GM18858 (cell line): ENCODE results near the gene FGD3.

ENCODE experiments used
- ATAC-seq: cut with Tn5 transposase; IDR thresholded peaks from one replicate; pipeline ENCODE4 v1.9.1; 2021; ENCODE audit not compliant: unreplicated experiment

The FGD3 gene

DNA sequence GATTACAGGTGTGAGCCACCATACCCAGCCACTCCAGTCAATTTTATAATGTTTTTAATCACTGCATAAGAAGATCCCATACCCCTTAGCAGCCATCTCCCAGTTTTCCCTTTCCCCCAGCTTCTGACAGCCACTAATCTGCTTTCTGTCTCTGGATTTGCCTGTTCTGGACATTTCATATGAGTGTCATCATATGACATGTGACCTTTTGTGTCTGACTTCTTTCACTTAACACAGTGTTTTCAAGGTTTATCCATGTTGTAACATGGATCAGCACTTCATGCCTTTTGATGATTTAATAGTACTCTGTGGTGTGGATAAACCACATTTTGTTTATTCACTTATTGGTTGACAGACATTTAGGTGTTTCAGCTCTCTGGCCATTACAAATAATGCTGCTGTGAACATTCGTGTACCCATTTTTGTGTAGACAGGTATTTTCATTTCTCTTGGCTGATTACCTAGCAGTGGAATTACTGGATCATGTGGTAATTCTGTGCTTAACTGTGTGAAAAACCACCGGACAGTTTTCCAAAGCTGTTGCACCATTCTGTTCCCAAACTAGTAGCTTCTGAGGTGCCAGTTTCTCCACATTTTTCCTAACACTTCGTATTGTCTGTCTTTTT lies 119.8 kb downstream of the FGD3 start:
- no peak for ATAC-seq

GRCh38 chr9:93068956-93069355 lies 121.6 kb downstream of the FGD3 start:
- ATAC-seq, result no peak

DNA sequence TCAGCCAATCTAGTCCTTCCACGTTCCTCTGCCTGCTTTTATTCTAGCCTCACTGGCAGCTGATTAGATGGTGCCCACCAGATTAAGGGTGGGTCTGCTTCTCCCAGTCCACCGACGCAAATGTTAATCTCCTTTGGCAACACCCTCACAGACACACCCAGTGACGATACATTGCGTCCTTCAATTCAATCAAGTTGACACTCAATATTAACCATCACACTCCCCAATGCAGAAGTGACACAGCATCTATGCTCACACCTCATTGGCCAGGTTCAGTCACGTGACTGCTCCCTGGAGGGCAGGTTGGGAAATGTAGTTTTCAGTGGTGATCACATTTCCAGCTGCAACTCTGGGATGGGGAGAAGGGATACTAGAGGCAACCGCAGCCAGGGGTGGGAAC lies 124.1 kb downstream of the FGD3 start:
- ATAC-seq, result no peak

DNA sequence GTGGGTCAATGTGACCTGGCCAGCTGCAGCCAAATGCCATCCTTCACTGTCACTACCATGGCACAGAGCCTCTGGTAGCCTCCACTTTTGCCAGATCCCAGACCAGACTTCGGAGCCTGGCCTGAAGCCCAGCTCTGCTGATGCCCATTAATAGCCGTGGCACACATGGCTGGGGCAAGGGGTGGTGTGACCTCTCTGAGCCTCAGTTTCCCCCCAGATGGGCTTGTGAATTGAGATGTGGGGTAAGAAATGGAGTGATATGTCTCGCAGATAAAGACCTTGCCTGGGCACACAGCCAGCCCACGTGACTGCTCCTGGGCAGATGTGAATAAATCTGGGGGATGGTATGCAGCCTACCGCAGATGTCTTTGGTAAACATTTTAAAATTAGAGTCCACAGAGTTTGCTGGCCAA lies 125.1 kb downstream of the FGD3 start:
- ATAC-seq, result no peak

GRCh38 chr9:93076101-93076791 lies 128.9 kb downstream of the FGD3 start:
- ATAC-seq, result no peak

GRCh38 chr9:93076792-93077128 lies 129.4 kb downstream of the FGD3 start:
- no peak for ATAC-seq

- ATAC-seq, result no peak
Measured at GRCh38 chr9:93077367-93077766, 130.0 kb downstream of the FGD3 start.

- ATAC-seq, result no peak
Measured at GRCh38 chr9:93077811-93078210, 130.5 kb downstream of the FGD3 start.

GRCh38 chr9:93079371-93079770 lies 132.0 kb downstream of the FGD3 start:
- ATAC-seq, result no peak

- ATAC-seq, result no peak
Measured at GRCh38 chr9:93080406-93080805, 133.1 kb downstream of the FGD3 start.

DNA sequence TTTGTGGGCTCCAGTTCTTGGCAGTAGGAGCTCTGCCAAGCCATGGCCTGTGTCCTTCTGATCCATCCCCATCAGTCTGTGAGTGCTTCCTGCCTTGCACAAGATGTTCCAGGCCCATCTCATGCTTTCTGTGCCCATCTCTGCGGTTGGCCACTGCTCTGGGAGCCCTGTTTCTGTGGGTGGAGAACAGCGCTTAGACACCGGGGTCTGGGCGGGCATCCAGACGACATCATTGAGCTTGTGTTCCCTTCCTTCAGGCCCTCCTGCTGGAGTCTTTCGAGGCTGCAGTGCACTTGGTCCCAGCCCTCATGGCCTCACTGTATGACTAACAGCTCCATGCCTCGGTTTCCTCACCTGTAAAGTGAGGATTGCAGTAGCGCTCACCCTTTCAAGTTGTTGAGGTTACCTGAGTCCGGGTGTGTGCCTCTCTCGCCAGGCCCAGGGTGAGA lies 133.8 kb downstream of the FGD3 start:
- no peak for ATAC-seq

DNA sequence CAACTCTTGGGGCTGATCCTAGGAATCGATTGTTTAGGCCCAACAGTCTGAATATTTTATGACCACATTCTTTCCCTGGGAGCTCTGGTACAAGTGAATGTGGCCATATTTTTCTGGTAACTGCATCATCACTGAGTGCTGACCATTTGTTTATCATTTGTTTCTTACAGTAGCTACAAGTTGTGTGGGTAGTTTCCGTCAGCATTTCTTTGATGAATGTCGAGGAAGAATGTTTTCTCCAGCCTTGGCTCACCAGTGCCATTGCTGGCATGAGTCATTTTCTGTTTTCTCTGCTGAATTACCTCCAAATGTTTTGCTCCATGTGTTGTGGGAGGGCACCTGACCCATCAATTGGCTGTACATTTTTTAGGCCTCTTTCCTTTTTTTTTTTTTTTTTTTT lies 134.6 kb downstream of the FGD3 start:
- no peak for ATAC-seq

GRCh38 chr9:93082841-93083411 lies 135.6 kb downstream of the FGD3 start:
- no peak for ATAC-seq

DNA sequence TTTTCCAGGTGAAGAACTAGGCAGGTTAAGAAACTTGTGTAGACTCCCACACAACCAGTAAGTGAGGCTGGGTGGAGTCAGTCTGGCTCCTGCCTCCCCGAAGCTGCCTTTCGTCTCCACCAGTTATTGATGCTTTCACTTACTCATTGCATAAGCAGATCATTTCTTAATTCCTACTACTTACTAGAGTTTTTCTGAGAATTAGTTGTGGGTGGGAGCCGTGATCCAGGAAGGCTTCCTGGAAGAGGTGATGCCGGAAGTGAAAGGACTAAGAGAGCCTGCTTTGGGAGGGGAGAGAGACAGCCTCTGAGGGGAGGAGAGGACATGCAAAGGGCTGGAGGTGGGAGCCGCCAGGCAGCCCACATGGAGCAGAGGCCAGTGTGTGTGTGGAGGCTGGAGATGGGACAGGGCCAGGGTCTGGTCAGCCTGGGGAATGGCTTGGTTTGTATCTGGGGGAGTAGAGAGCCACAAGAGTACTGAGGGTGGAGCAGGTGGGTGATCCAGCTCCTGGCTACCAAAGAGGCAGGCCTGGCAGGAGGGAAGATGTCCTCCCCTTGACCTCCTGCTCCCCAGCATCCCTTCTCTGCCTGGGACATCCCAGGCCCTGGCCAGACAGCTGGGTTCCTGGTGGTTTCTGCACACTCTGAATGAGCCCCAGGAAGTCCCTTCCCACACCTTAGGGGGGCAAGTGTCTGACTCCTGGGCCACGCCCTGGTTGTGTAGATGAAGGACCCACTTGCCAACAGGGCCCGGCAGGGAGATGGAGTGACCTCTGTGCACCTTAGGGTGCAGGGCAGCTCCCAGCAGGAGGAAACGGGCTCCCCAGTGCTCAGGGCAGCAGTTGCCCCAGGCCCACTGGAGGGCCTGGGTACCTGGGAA lies 136.5 kb downstream of the FGD3 start:
- no peak for ATAC-seq

GRCh38 chr9:93084471-93084881 lies 137.2 kb downstream of the FGD3 start:
- no peak for ATAC-seq

DNA sequence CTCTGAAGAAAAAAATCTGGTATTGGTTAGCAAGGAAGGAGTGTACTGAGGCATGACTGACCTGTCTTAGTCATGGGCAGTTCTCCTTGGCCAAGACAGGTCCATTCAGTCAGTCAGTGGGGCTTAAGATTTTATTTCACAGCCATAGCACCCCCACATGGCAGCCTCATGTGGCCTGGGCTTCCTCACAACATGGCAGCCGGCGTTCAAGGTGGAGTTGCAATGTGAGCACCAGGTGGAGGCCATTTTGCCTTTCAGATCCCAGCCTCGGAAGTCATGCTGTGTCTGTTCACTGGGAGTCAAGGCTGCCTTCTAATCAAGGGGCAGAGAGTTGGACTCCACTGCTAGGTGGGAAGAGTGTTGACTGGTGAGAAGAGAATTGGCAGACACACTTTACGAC lies 138.4 kb downstream of the FGD3 start:
- no peak for ATAC-seq
